ENCODE measurements around the gene TRIM4. TPM values are rescaled to one million over a fixed set of nuclear protein-coding genes. Genes with fewer than 3 reads are reported as not detected.

Gene TRIM4
- total RNA-seq, 1 experiment from 2014 or later, result 23.4 TPM

DNA sequence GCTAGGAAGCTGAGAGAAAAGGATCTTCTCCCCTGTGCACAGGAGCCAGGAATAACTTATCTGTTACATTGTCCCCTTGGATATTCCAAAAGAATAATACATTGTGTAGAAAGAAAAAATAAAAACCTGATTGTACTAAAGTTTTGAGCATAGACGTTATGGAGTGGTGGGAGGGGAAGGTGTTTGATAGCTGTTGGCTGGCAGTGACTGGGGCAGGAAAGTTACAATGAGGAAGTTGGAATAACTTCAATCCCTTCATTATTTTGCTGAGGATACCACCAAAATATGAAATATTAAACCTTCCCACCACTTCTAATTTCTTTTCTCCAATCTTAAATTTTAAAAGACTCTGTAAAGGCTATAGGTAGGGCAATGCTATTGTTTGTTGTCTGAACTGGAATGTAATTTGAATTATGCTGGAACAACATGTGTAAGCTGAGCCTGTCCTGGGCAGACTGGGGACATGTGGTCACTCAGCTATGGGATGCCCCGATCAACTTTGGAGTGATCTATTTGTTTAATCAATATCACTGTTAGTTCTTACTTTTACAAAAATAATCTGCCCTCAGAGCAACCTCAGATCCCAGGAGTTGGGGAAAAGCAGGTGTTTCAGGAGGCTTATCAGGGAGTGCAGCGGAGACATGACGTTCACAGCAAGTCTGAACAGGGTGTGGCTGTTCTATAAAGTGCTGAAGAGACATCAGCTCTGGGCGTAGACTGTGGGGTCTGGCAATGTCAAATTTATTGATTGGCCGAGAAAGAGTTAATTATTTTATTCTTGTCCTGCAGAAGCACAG lies 70.7 kb downstream of the TRIM4 start:
- Histone ChIP-seq H3K27me3 (replicated peaks; ENCODE audit: insufficient read depth, low read depth, low read length, poor library complexity) (peaks cover 12% of the 10 kb centered on the region), H3K36me3 (ENCODE audit: insufficient read depth, low read length, poor library complexity, severe bottlenecking) (no peaks in the 10 kb centered on the region), H3K9me3 (ENCODE audit: low read depth, low read length, poor library complexity, severe bottlenecking) (no peaks in the 10 kb centered on the region), H3K4me1 (ENCODE audit: insufficient read depth, low read length, poor library complexity, severe bottlenecking) (no peaks in the 10 kb centered on the region), H3K27ac (ENCODE audit: low read depth, low read length, poor library complexity, severe bottlenecking) (no peak overlapping the region), H3K4me3 (ENCODE audit: low read depth, low read length, poor library complexity, severe bottlenecking) (no peak overlapping the region)
- TF ChIP-seq EZH2 (IDR thresholded peaks at IDR 0.05; ENCODE audit: borderline replicate concordance, low read depth, low read length, poor library complexity, severe bottlenecking), result no peak
- TF ChIP-seq, protein P1, sequence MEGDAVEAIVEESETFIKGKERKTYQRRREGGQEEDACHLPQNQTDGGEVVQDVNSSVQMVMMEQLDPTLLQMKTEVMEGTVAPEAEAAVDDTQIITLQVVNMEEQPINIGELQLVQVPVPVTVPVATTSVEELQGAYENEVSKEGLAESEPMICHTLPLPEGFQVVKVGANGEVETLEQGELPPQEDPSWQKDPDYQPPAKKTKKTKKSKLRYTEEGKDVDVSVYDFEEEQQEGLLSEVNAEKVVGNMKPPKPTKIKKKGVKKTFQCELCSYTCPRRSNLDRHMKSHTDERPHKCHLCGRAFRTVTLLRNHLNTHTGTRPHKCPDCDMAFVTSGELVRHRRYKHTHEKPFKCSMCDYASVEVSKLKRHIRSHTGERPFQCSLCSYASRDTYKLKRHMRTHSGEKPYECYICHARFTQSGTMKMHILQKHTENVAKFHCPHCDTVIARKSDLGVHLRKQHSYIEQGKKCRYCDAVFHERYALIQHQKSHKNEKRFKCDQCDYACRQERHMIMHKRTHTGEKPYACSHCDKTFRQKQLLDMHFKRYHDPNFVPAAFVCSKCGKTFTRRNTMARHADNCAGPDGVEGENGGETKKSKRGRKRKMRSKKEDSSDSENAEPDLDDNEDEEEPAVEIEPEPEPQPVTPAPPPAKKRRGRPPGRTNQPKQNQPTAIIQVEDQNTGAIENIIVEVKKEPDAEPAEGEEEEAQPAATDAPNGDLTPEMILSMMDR (conservative IDR thresholded peaks at IDR 0.05; ENCODE audit: low read depth, low read length), result no peak
- ChIA-PET POLR2A (ENCODE audit: low non-redundant PET) (no interaction called here), CTCF (no interaction called here)
- BruUV-seq (replicated peaks), result no TSS peak
- intact Hi-C loops (cut with micrococcal nuclease; ENCODE audit: unreplicated experiment), result no loop called here
- DNase-seq (ENCODE audit: low spot score), result no peak

- BruUV-seq (replicated peaks), result no TSS peak
- no peak for DNase-seq (ENCODE audit: low spot score)
- ChIA-PET POLR2A (ENCODE audit: low non-redundant PET) (no interaction called here), CTCF (no interaction called here)
- intact Hi-C loops (cut with micrococcal nuclease; ENCODE audit: unreplicated experiment), result no loop called here
- Histone ChIP-seq H3K36me3 (ENCODE audit: insufficient read depth, low read length, poor library complexity, severe bottlenecking) (no peaks in the 10 kb centered on the region), H3K4me3 (ENCODE audit: low read depth, low read length, poor library complexity, severe bottlenecking) (no peak overlapping the region), H3K27me3 (replicated peaks; ENCODE audit: insufficient read depth, low read depth, low read length, poor library complexity) (peaks cover 8% of the 10 kb centered on the region), H3K4me1 (ENCODE audit: insufficient read depth, low read length, poor library complexity, severe bottlenecking) (no peaks in the 10 kb centered on the region), H3K9me3 (ENCODE audit: low read depth, low read length, poor library complexity, severe bottlenecking) (no peaks in the 10 kb centered on the region), H3K27ac (ENCODE audit: low read depth, low read length, poor library complexity, severe bottlenecking) (no peak overlapping the region)
- TF ChIP-seq EZH2 (IDR thresholded peaks at IDR 0.05; ENCODE audit: borderline replicate concordance, low read depth, low read length, poor library complexity, severe bottlenecking), result no peak
- TF ChIP-seq, protein P1 (conservative IDR thresholded peaks at IDR 0.05; ENCODE audit: low read depth, low read length), result no peak
These were observed 75.0 kb downstream of the TRIM4 start for GRCh38 chr7:99844328-99844727.

- ChIA-PET CTCF (no interaction called here), POLR2A (ENCODE audit: low non-redundant PET) (no interaction called here)
- BruUV-seq (replicated peaks), result no TSS peak
These were observed 75.5 kb downstream of the TRIM4 start for GRCh38 chr7:99843808-99844207.

More at GRCh38 chr7:99843808-99844207, 75.5 kb downstream of the TRIM4 start:
- intact Hi-C loops (cut with micrococcal nuclease; ENCODE audit: unreplicated experiment), result no loop called here
- no peaks in the 10 kb centered on the region for H3K4me1 ChIP-seq (ENCODE audit: insufficient read depth, low read length, poor library complexity, severe bottlenecking)
- H3K36me3 ChIP-seq (ENCODE audit: insufficient read depth, low read length, poor library complexity, severe bottlenecking), result no peaks in the 10 kb centered on the region
- H3K27me3 ChIP-seq (replicated peaks; ENCODE audit: insufficient read depth, low read depth, low read length, poor library complexity), result peaks cover 12% of the 10 kb centered on the region
- H3K9me3 ChIP-seq (ENCODE audit: low read depth, low read length, poor library complexity, severe bottlenecking), result no peaks in the 10 kb centered on the region
- DNase-seq (ENCODE audit: low spot score), result peak; percentile 5
- no peak overlapping the region for H3K4me3 ChIP-seq (ENCODE audit: low read depth, low read length, poor library complexity, severe bottlenecking)
- TF ChIP-seq EZH2 (IDR thresholded peaks at IDR 0.05; ENCODE audit: borderline replicate concordance, low read depth, low read length, poor library complexity, severe bottlenecking), result no peak
- TF ChIP-seq, protein P1 (conservative IDR thresholded peaks at IDR 0.05; ENCODE audit: low read depth, low read length), result no peak
- H3K27ac ChIP-seq (ENCODE audit: low read depth, low read length, poor library complexity, severe bottlenecking), result no peak overlapping the region
